ENCODE data around the gene GP5. TPM values are rescaled to one million over a fixed set of nuclear protein-coding genes. Genes with fewer than 3 reads are reported as not detected.
A peak's percentile ranks its signal among the peaks of the same experiment; 100 is the strongest.

The GP5 gene
- polyA plus RNA-seq, 3 donors from 2014 or later: 0.20 to 0.37 TPM; not detected in 1

DNA sequence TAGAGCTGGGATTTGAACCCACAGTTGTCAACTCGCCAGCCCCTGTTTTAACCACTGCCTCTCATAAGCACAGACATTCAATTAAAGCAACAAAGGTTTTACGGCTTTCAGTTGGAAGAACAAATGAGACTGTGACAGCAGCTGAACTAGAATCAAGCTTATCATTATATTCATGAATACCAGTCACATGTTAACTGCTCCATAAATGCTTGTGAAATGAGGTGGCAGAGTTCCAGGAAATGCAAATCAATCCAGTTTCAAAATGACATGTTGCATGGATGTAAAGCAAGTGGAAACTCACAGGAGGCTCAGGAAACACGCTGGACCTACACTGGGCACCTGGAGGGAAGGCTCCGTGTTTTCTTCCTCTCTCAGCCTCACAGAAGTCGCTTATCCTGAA, 3.9 kb downstream of the GP5 start:
- DNase-seq: no peak
- Mint-ChIP-seq H3K36me3 (no peaks in the 10 kb centered on the region), H3K27ac (no peak overlapping the region), H3K9me3 (peaks cover 0 to 2% (median 0%) of the 10 kb centered on the region in 6 donors), H3K4me3 (peak overlapping the region in 3 of 5 donors; percentile 13 to 21 (median 19)), H3K27me3 (ENCODE audit: low read depth in 3 of 3) (peaks cover 0 to 17% (median 11%) of the 10 kb centered on the region in 3 donors), H3K4me1 (peaks cover 36 to 39% of the 10 kb centered on the region in 2 donors)

DNA sequence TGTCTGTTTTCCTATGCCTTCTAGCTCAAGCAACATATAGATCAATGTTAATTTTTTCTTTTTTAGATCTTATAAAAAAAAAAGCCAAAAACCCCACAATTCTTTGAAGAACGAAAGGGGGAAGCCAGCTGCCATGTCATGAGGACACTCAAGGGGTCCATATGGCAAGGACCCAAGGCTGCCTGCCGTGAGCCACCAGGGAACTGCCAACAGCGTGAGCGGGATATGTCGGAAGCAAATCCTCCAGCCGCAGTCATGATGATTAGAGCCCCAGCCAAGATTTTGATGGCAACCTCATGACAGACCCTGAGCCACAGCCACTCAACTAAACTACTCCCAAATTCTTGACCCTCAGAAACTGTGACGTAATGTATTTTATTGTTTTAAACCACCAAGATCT, 6.5 kb downstream of the GP5 start:
- peaks cover 13 to 15% of the 10 kb centered on the region in 2 donors for H3K4me1 Mint-ChIP-seq
- peaks cover 0 to 9% (median 4%) of the 10 kb centered on the region in 3 donors for H3K27me3 Mint-ChIP-seq (ENCODE audit: low read depth in 3 of 3)
- DNase-seq: no peak
- H3K27ac Mint-ChIP-seq: no peak overlapping the region
- H3K4me3 Mint-ChIP-seq: no peak overlapping the region
- no peaks in the 10 kb centered on the region for H3K9me3 Mint-ChIP-seq
- H3K36me3 Mint-ChIP-seq: peaks cover 0 to 4% (median 0%) of the 10 kb centered on the region in 3 donors

- Mint-ChIP-seq H3K27me3 (ENCODE audit: low read depth in 3 of 3) (peaks cover 0 to 8% (median 3%) of the 10 kb centered on the region in 3 donors), H3K27ac (no peak overlapping the region), H3K4me1 (peaks cover 2 to 3% of the 10 kb centered on the region in 2 donors), H3K36me3 (peaks cover 0 to 4% (median 0%) of the 10 kb centered on the region in 3 donors), H3K9me3 (no peaks in the 10 kb centered on the region), H3K4me3 (no peak overlapping the region)
- DNase-seq: no peak
Measured at GRCh38 chr3:194390835-194391234, 8.2 kb downstream of the GP5 start.

- H3K27me3 Mint-ChIP-seq (ENCODE audit: low read depth in 3 of 3): peaks cover 0 to 5% (median 4%) of the 10 kb centered on the region in 3 donors
- DNase-seq: no peak
- H3K9me3 Mint-ChIP-seq: no peaks in the 10 kb centered on the region
- H3K36me3 Mint-ChIP-seq: peaks cover 0 to 4% (median 0%) of the 10 kb centered on the region in 3 donors
- H3K4me1 Mint-ChIP-seq: no peaks in the 10 kb centered on the region
- H3K27ac Mint-ChIP-seq: no peak overlapping the region
- no peak overlapping the region for H3K4me3 Mint-ChIP-seq
Measured at GRCh38 chr3:194389269-194389668, 9.8 kb downstream of the GP5 start.

DNA sequence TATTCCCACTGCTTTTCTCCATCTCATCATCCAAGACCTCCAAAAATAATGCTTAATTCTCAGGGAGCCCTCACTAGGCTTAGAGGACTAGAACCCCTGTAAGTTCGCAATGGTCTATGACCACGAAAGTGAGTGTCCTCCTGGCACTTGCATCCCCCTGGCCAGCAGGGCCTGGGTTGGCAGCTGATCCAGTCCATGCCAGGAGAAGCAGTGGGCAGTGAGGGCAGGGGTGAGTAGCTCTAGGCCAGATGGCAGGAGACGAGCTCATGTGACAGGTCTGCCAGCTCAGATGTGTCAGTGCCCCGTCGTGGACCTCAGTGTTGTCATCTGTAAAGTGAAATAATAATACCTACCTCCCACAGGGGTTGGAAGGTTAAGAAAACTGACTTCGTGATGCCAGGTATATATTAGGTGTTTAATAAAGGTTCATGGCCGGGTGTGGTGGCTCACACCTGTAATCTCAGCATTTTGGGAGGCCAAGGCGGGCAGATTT, 11.1 kb downstream of the GP5 start:
- peaks cover 0 to 4% (median 0%) of the 10 kb centered on the region in 3 donors for H3K36me3 Mint-ChIP-seq
- H3K27me3 Mint-ChIP-seq (ENCODE audit: low read depth in 3 of 3): peaks cover 0 to 6% (median 5%) of the 10 kb centered on the region in 3 donors
- H3K4me3 Mint-ChIP-seq: no peak overlapping the region
- H3K9me3 Mint-ChIP-seq: no peaks in the 10 kb centered on the region
- DNase-seq: no peak
- no peaks in the 10 kb centered on the region for H3K4me1 Mint-ChIP-seq
- H3K27ac Mint-ChIP-seq: no peak overlapping the region

GRCh38 chr3:194387276-194387675, 11.8 kb downstream of the GP5 start:
- H3K27ac Mint-ChIP-seq: no peak overlapping the region
- H3K27me3 Mint-ChIP-seq (ENCODE audit: low read depth in 3 of 3): peaks cover 0 to 6% (median 5%) of the 10 kb centered on the region in 3 donors
- no peak overlapping the region for H3K4me3 Mint-ChIP-seq
- DNase-seq: no peak
- H3K4me1 Mint-ChIP-seq: no peaks in the 10 kb centered on the region
- H3K9me3 Mint-ChIP-seq: no peaks in the 10 kb centered on the region
- peaks cover 0 to 4% (median 0%) of the 10 kb centered on the region in 3 donors for H3K36me3 Mint-ChIP-seq

GRCh38 chr3:194386648-194387047, 12.4 kb downstream of the GP5 start:
- no peak for DNase-seq
- Mint-ChIP-seq H3K9me3 (no peaks in the 10 kb centered on the region), H3K4me1 (no peaks in the 10 kb centered on the region), H3K27ac (no peak overlapping the region), H3K36me3 (peaks cover 0 to 4% (median 0%) of the 10 kb centered on the region in 3 donors), H3K4me3 (no peak overlapping the region), H3K27me3 (ENCODE audit: low read depth in 3 of 3) (peaks cover 0 to 6% (median 5%) of the 10 kb centered on the region in 3 donors)

- H3K27ac Mint-ChIP-seq: no peak overlapping the region
- H3K4me3 Mint-ChIP-seq: no peak overlapping the region
- DNase-seq: no peak
- H3K36me3 Mint-ChIP-seq: peaks cover 0 to 4% (median 0%) of the 10 kb centered on the region in 3 donors
- peaks cover 0 to 6% (median 5%) of the 10 kb centered on the region in 3 donors for H3K27me3 Mint-ChIP-seq (ENCODE audit: low read depth in 3 of 3)
- no peaks in the 10 kb centered on the region for H3K9me3 Mint-ChIP-seq
- no peaks in the 10 kb centered on the region for H3K4me1 Mint-ChIP-seq
Measured at GRCh38 chr3:194386066-194386465, 13.0 kb downstream of the GP5 start.

DNA sequence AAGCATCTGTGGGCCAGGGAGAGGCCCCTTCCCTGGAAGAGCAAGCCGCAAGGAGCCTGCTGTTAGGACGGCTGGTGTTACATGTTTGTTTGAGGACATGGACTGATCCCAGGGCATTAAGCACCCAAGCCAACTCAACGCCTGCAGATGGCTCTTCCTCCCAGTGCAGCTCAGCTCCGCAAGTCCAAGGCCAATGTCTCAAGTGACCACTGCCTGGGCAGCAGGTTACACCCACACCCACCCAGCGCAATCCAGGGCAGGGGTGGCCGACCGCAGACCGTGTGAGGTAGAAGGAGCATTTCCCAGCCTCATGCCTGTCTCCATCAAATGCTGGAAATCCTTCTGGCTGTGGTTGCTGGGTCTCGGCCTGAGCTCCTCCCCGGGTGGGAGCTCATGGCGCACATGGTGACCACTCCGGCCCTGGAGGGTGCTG, 14.5 kb downstream of the GP5 start:
- H3K9me3 Mint-ChIP-seq: no peaks in the 10 kb centered on the region
- peaks cover 0 to 6% (median 4%) of the 10 kb centered on the region in 3 donors for H3K27me3 Mint-ChIP-seq (ENCODE audit: low read depth in 3 of 3)
- no peak overlapping the region for H3K4me3 Mint-ChIP-seq
- H3K36me3 Mint-ChIP-seq: peaks cover 0 to 4% (median 0%) of the 10 kb centered on the region in 3 donors
- no peak overlapping the region for H3K27ac Mint-ChIP-seq
- no peak for DNase-seq
- H3K4me1 Mint-ChIP-seq: no peaks in the 10 kb centered on the region

GRCh38 chr3:194384156-194384555, 14.9 kb downstream of the GP5 start:
- Mint-ChIP-seq H3K4me3 (no peak overlapping the region), H3K4me1 (no peaks in the 10 kb centered on the region), H3K27ac (no peak overlapping the region), H3K27me3 (ENCODE audit: low read depth in 3 of 3) (peaks cover 0 to 6% (median 4%) of the 10 kb centered on the region in 3 donors), H3K9me3 (no peaks in the 10 kb centered on the region), H3K36me3 (peaks cover 0 to 4% (median 0%) of the 10 kb centered on the region in 3 donors)
- DNase-seq: no peak

DNA sequence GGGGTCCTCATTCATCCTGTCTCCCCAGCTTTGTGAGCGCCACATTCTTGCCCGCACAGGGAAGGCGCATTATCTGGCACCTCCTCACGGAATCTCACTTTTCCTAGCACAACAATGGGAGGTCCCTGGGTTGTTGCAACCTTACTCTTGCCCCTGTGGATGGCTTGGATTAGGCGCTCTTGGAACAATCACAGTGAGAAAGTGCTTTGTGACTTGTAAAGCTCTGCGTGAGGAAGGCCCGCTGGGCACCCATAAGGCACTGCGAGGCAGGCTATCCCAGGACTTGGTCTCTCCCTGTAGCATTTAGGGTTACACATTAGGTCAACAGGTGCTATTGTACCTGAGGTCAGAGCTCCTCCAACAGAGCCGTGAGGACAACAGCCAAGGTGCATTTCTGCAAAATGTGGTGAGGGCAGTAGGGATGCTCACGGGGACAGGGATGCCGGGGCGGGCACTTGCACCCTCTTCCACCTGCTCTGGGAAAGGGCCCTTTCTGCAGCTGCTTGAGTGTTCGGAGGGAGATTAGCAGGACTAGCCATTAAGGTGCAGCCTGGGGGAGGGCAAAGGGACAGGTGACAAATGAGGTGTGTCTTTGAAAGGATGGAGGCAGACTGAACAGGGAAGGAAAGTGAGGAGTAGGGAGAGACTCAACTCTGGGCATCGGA, 15.7 kb downstream of the GP5 start:
- peaks cover 0 to 4% (median 0%) of the 10 kb centered on the region in 3 donors for H3K36me3 Mint-ChIP-seq
- H3K4me1 Mint-ChIP-seq: no peaks in the 10 kb centered on the region

GRCh38 chr3:194382892-194383223, 16.2 kb downstream of the GP5 start:
- peaks cover 0 to 7% (median 6%) of the 10 kb centered on the region in 3 donors for H3K27me3 Mint-ChIP-seq (ENCODE audit: low read depth in 3 of 3)
- H3K4me1 Mint-ChIP-seq: no peaks in the 10 kb centered on the region
- no peaks in the 10 kb centered on the region for H3K9me3 Mint-ChIP-seq
- no peak overlapping the region for H3K27ac Mint-ChIP-seq
- DNase-seq: no peak
- no peak overlapping the region for H3K4me3 Mint-ChIP-seq
- H3K36me3 Mint-ChIP-seq: peaks cover 0 to 3% (median 0%) of the 10 kb centered on the region in 3 donors

More for the DNA sequence above, 15.7 kb downstream of the GP5 start:
- H3K27me3 Mint-ChIP-seq (ENCODE audit: low read depth in 3 of 3): peaks cover 0 to 7% (median 6%) of the 10 kb centered on the region in 3 donors
- H3K9me3 Mint-ChIP-seq: no peaks in the 10 kb centered on the region
- no peak overlapping the region for H3K27ac Mint-ChIP-seq
- DNase-seq: no peak
- H3K4me3 Mint-ChIP-seq: no peak overlapping the region

- Mint-ChIP-seq H3K27ac (no peak overlapping the region), H3K9me3 (no peaks in the 10 kb centered on the region), H3K27me3 (ENCODE audit: low read depth in 3 of 3) (peaks cover 0 to 5% (median 5%) of the 10 kb centered on the region in 3 donors), H3K4me3 (no peak overlapping the region), H3K36me3 (no peaks in the 10 kb centered on the region), H3K4me1 (no peaks in the 10 kb centered on the region)
- no peak for DNase-seq
Measured at GRCh38 chr3:194382196-194382891, 16.7 kb downstream of the GP5 start.

DNA sequence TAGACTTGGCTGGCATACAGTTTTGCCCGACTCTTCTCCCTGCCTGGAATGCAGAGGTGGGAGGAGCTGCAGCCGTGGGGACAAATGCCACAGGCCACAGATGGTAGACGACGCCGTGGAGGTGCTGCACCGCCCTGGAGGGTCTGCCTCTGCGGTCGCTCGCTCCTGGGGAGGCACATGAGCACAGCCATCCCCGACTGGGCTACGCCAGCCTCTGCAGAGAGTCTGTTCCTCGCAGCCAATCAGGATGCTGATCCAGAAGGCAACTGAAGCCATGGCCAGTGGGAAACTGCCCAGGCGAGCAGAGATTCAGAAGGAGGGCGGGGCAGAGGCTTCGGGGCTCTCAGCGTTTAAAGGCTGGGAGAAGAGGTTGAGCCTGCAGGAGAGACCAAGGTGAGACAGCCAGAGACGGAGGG, 17.6 kb downstream of the GP5 start:
- H3K27me3 Mint-ChIP-seq (ENCODE audit: low read depth in 3 of 3): peaks cover 0 to 5% (median 5%) of the 10 kb centered on the region in 3 donors
- H3K9me3 Mint-ChIP-seq: no peaks in the 10 kb centered on the region
- no peaks in the 10 kb centered on the region for H3K36me3 Mint-ChIP-seq
- H3K27ac Mint-ChIP-seq: no peak overlapping the region
- no peak for DNase-seq
- no peak overlapping the region for H3K4me3 Mint-ChIP-seq
- H3K4me1 Mint-ChIP-seq: no peaks in the 10 kb centered on the region
